ENCODE data around the gene SH3GL3. TPM values are rescaled to one million over a fixed set of nuclear protein-coding genes. Genes with fewer than 3 reads are reported as not detected.

Gene SH3GL3
- total and polyA plus RNA-seq, 2 of the 13 experiments (the other 11 are each of a cell fraction or from before 2014, with no cell fraction given): not detected

DNA sequence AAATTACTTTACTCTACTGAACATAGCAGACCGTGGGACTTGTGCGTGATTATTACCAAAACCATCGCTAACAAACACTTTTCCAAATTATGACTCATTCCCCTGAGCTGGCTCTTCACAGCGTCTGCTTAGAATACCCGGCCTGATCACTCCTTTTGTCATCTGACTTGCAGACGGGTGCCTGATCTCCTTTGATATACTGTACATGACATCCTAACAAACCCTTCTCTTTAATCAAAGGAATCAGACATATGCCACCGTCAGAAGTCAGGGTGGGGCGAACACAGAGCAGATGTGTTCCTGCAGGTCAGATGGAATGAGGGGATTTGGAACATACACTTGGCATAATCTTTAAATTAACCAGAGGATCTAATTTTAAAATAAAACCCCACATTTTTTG lies 48.5 kb upstream of the SH3GL3 start:
- in situ Hi-C loops (cut with HindIII; ENCODE audit: extremely low pct_ligation_motif_present, low pct_unique_long_range_greater_than_20kb): no loop called here
- ChIA-PET CTCF (ENCODE audit: low intra/inter-chr PET ratio, low total read pairs) (no interaction called here), POLR2A (no interaction called here)
- TF ChIP-seq HMGA1 (CRISPR knock-in tag; conservative IDR thresholded peaks at IDR 0.05): no peak
- TF ChIP-seq, protein P1, sequence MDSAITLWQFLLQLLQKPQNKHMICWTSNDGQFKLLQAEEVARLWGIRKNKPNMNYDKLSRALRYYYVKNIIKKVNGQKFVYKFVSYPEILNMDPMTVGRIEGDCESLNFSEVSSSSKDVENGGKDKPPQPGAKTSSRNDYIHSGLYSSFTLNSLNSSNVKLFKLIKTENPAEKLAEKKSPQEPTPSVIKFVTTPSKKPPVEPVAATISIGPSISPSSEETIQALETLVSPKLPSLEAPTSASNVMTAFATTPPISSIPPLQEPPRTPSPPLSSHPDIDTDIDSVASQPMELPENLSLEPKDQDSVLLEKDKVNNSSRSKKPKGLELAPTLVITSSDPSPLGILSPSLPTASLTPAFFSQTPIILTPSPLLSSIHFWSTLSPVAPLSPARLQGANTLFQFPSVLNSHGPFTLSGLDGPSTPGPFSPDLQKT (CRISPR knock-in tag; IDR thresholded peaks at IDR 0.05; ENCODE audit: borderline replicate concordance): no peak
- TF ChIP-seq, protein P2, sequence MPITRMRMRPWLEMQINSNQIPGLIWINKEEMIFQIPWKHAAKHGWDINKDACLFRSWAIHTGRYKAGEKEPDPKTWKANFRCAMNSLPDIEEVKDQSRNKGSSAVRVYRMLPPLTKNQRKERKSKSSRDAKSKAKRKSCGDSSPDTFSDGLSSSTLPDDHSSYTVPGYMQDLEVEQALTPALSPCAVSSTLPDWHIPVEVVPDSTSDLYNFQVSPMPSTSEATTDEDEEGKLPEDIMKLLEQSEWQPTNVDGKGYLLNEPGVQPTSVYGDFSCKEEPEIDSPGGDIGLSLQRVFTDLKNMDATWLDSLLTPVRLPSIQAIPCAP (CRISPR knock-in tag; IDR thresholded peaks at IDR 0.05; ENCODE audit: low read depth): no peak
- no peak for TF ChIP-seq GLI4 (CRISPR knock-in tag; IDR thresholded peaks at IDR 0.05; ENCODE audit: borderline replicate concordance)
- no peak for TF ChIP-seq DNMT1 (CRISPR knock-in tag; IDR thresholded peaks at IDR 0.05)
- no peak for TF ChIP-seq TAF15 (IDR thresholded peaks at IDR 0.05; ENCODE audit: low read depth, low read length, poor library complexity, severe bottlenecking)
- TF ChIP-seq, protein P3, sequence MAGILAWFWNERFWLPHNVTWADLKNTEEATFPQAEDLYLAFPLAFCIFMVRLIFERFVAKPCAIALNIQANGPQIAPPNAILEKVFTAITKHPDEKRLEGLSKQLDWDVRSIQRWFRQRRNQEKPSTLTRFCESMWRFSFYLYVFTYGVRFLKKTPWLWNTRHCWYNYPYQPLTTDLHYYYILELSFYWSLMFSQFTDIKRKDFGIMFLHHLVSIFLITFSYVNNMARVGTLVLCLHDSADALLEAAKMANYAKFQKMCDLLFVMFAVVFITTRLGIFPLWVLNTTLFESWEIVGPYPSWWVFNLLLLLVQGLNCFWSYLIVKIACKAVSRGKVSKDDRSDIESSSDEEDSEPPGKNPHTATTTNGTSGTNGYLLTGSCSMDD (CRISPR knock-in tag; IDR thresholded peaks at IDR 0.05): no peak
- no peak overlapping the region for H3K27ac ChIP-seq (ENCODE audit: extremely low read length, insufficient read depth, low read length)
- no peak overlapping the region for H3K4me3 ChIP-seq (replicated peaks in 1 of 3; ENCODE audit: insufficient read depth in 1 of 3, low read depth in 2 of 3, low read length in 3 of 3)
- intact Hi-C loops (cut with micrococcal nuclease; ENCODE audit: unreplicated experiment): no loop called here
- DNase-seq (ENCODE audit: low spot score): no peak
- no peaks in the 10 kb centered on the region for H3K4me1 ChIP-seq (ENCODE audit: insufficient read depth, low read length)
- no peak for FAIRE-seq
- ATAC-seq: no peak
- H2AFZ ChIP-seq (ENCODE audit: low read length): no peak overlapping the region
- H4K20me1 ChIP-seq (ENCODE audit: insufficient read depth, low read length): no peaks in the 10 kb centered on the region
- H3K27me3 ChIP-seq (ENCODE audit: control insufficient read depth in 1 of 2, insufficient read depth in 2 of 2, low read length in 2 of 2): peaks cover 3 to 32% of the 10 kb centered on the region in 2 experiments; a peak in 3 of 5 replicates
- no peaks in the 10 kb centered on the region for H3K79me2 ChIP-seq (ENCODE audit: insufficient read depth, low read length)
- no peaks in the 10 kb centered on the region for H3K36me3 ChIP-seq (replicated peaks in 1 of 2; ENCODE audit: control insufficient read depth in 1 of 2, insufficient read depth in 2 of 2, low read length in 2 of 2)
- 9% methylated on average over 8 of the region's 8 CpGs for WGBS (ENCODE audit: low lambda C conversion rate)
- no peak overlapping the region for H3K9ac ChIP-seq (ENCODE audit: insufficient read depth, low read depth, low read length)
- no TSS peak for BruUV-seq (replicated peaks)
- no peak overlapping the region for H3K4me2 ChIP-seq (ENCODE audit: low read depth, low read length)
- H3K9me3 ChIP-seq (ENCODE audit: low read length): no peaks in the 10 kb centered on the region

Data from HepG2 (cell line).